ENCODE results near the gene AFDN. TPM values are rescaled to one million over a fixed set of nuclear protein-coding genes. Genes with fewer than 3 reads are reported as not detected.

AFDN gene
- total RNA-seq, 1 experiment from 2014 or later, result 108 TPM

GRCh38 chr6:168014428-168014827, 187.7 kb downstream of the AFDN start:
- H3K4me1 ChIP-seq (replicated peaks; ENCODE audit: insufficient read depth), result no peaks in the 10 kb centered on the region
- ChIA-PET CTCF (no interaction called here), POLR2A (ENCODE audit: unreplicated experiment) (no interaction called here)
- no peak overlapping the region for H2AFZ ChIP-seq
- H3K36me3 ChIP-seq (ENCODE audit: low read depth), result peaks cover 5% of the 10 kb centered on the region; the same call in 1 of the 2 replicates
- no peaks in the 10 kb centered on the region for H3K79me2 ChIP-seq (ENCODE audit: low read depth)
- no peaks in the 10 kb centered on the region for H3K9me2 ChIP-seq (ENCODE audit: insufficient read depth)
- no peak overlapping the region for H3K4me3 ChIP-seq
- intact Hi-C loops (cut with micrococcal nuclease; ENCODE audit: unreplicated experiment), result no loop called here
- no peak for TF ChIP-seq EZH2 (IDR thresholded peaks at IDR 0.05; ENCODE audit: low read depth)
- no peak for TF ChIP-seq CTCF (conservative IDR thresholded peaks at IDR 0.05)
- no peak for DNase-seq
- no peaks in the 10 kb centered on the region for H3F3A ChIP-seq (ENCODE audit: insufficient read depth, low read depth)
- H3K9me3 ChIP-seq (ENCODE audit: insufficient read depth, low read depth), result peaks cover 25% of the 10 kb centered on the region
- no peaks in the 10 kb centered on the region for H4K20me1 ChIP-seq (ENCODE audit: insufficient read depth)
- no TSS peak for BruUV-seq (replicated peaks)
- no peak overlapping the region for H3K27ac ChIP-seq
- no peak overlapping the region for H3K4me2 ChIP-seq
- peaks cover 58% of the 10 kb centered on the region for H3K27me3 ChIP-seq (ENCODE audit: insufficient read depth, low read depth)

GRCh38 chr6:168015009-168015408, 188.3 kb downstream of the AFDN start:
- no peaks in the 10 kb centered on the region for H3K9me2 ChIP-seq (ENCODE audit: insufficient read depth)
- no peak overlapping the region for H2AFZ ChIP-seq
- H3F3A ChIP-seq (ENCODE audit: insufficient read depth, low read depth), result no peaks in the 10 kb centered on the region
- no peak overlapping the region for H3K4me2 ChIP-seq
- H3K4me3 ChIP-seq, result no peak overlapping the region
- peaks cover 58% of the 10 kb centered on the region for H3K27me3 ChIP-seq (ENCODE audit: insufficient read depth, low read depth)
- BruUV-seq (replicated peaks), result no TSS peak
- POLR2A ChIA-PET (ENCODE audit: unreplicated experiment), result no interaction called here
- intact Hi-C loops (cut with micrococcal nuclease; ENCODE audit: unreplicated experiment), result no loop called here
- no peaks in the 10 kb centered on the region for H4K20me1 ChIP-seq (ENCODE audit: insufficient read depth)
- DNase-seq, result no peak
- H3K9me3 ChIP-seq (ENCODE audit: insufficient read depth, low read depth), result peaks cover 23% of the 10 kb centered on the region
- no peak for TF ChIP-seq EZH2 (IDR thresholded peaks at IDR 0.05; ENCODE audit: low read depth)
- H3K79me2 ChIP-seq (ENCODE audit: low read depth), result no peaks in the 10 kb centered on the region
- no peak overlapping the region for H3K27ac ChIP-seq
- no peaks in the 10 kb centered on the region for H3K4me1 ChIP-seq (replicated peaks; ENCODE audit: insufficient read depth)
- H3K36me3 ChIP-seq (ENCODE audit: low read depth), result 0 out of 2 replicates have a peak, but pooled peaks cover 5% of the 10 kb centered on the region
- CTCF ChIA-PET, result no interaction called here

GRCh38 chr6:168015482-168016175, 188.9 kb downstream of the AFDN start:
- Histone ChIP-seq H3K4me3 (no peak overlapping the region), H3K9me2 (ENCODE audit: insufficient read depth) (no peaks in the 10 kb centered on the region), H3K79me2 (ENCODE audit: low read depth) (no peaks in the 10 kb centered on the region), H3K4me2 (no peak overlapping the region), H3F3A (ENCODE audit: insufficient read depth, low read depth) (no peaks in the 10 kb centered on the region), H4K20me1 (ENCODE audit: insufficient read depth) (no peaks in the 10 kb centered on the region), H3K9me3 (ENCODE audit: insufficient read depth, low read depth) (peaks cover 20% of the 10 kb centered on the region), H3K27me3 (ENCODE audit: insufficient read depth, low read depth) (peaks cover 64% of the 10 kb centered on the region), H3K27ac (no peak overlapping the region), H2AFZ (no peak overlapping the region), H3K36me3 (ENCODE audit: low read depth) (no peaks in the 10 kb centered on the region), H3K4me1 (replicated peaks; ENCODE audit: insufficient read depth) (no peaks in the 10 kb centered on the region)
- ChIA-PET CTCF (no interaction called here), POLR2A (ENCODE audit: unreplicated experiment) (no interaction called here)
- TF ChIP-seq EZH2 (IDR thresholded peaks at IDR 0.05; ENCODE audit: low read depth), result no peak
- TF ChIP-seq CTCF (conservative IDR thresholded peaks at IDR 0.05), result no peak
- BruUV-seq (replicated peaks), result no TSS peak
- intact Hi-C loops (cut with micrococcal nuclease; ENCODE audit: unreplicated experiment), result no loop called here
- no peak for DNase-seq

GRCh38 chr6:168016176-168016620, 189.5 kb downstream of the AFDN start:
- POLR2A ChIA-PET (ENCODE audit: unreplicated experiment), result no interaction called here
- peaks cover 14% of the 10 kb centered on the region for H3K9me3 ChIP-seq (ENCODE audit: insufficient read depth, low read depth)
- DNase-seq, result no peak
- CTCF ChIA-PET, result no interaction called here
- H3K4me2 ChIP-seq, result no peak overlapping the region
- H3K4me1 ChIP-seq (replicated peaks; ENCODE audit: insufficient read depth), result no peaks in the 10 kb centered on the region
- intact Hi-C loops (cut with micrococcal nuclease; ENCODE audit: unreplicated experiment), result no loop called here
- H3K4me3 ChIP-seq, result no peak overlapping the region
- no TSS peak for BruUV-seq (replicated peaks)
- TF ChIP-seq CTCF (conservative IDR thresholded peaks at IDR 0.05) (no peak), EZH2 (IDR thresholded peaks at IDR 0.05; ENCODE audit: low read depth) (no peak)
- peaks cover 65% of the 10 kb centered on the region for H3K27me3 ChIP-seq (ENCODE audit: insufficient read depth, low read depth)
- H3K27ac ChIP-seq, result no peak overlapping the region
- no peaks in the 10 kb centered on the region for H4K20me1 ChIP-seq (ENCODE audit: insufficient read depth)
- H2AFZ ChIP-seq, result no peak overlapping the region
- H3K9me2 ChIP-seq (ENCODE audit: insufficient read depth), result no peaks in the 10 kb centered on the region
- H3K79me2 ChIP-seq (ENCODE audit: low read depth), result no peaks in the 10 kb centered on the region
- no peaks in the 10 kb centered on the region for H3F3A ChIP-seq (ENCODE audit: insufficient read depth, low read depth)
- H3K36me3 ChIP-seq (ENCODE audit: low read depth), result no peaks in the 10 kb centered on the region

Measured in PC-9 (cell line).